Measurements from ENCODE around the gene FOXJ3.

FOXJ3 gene

DNA sequence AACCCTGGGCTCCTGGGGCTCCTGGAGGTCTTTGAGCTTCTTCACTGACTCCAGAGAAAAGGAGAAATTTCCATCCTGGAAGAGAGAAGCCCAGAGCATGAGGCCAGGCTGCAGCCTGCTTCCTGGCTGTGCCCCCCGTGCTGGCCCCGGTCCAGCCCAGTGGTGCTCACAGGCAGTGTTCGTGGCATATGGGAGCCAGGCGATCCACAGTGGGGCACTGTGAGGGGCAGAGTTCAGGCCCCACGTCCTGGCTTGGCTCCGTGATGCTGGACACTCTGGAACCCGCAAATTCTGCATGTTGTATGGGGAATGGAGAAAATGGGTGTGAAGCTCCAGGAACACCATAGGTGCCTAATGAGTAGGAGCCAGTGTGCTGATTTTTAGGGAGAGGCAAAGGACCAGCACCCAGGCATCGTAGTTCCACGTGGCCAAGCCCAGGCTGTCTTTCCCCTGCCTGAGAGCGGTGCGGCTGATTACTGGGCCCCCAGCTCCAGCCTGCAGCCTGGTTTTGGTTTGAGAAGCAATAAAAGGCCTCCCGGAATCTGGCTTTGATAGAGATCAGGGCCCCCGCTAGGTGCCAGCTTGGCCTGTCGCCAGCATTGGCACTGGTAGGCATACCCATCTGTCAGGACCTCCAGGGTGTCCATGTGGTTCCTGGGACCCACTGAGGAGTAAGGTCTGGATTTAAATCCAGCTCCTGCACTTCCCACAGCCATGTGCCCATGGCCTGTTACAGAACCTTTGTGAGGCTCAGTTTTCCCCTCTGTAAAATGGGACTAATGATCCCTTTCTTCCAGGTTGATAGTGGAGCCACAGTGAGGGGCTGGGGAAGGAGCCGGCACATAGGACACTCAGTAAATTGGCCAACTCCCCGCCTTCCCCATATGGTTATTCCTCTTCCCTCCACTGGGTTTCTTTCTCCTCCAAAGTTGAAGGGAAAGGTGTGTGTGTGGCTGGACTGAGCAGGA, 171.2 kb downstream of the FOXJ3 start:
- no peak for DNase-seq

DNA sequence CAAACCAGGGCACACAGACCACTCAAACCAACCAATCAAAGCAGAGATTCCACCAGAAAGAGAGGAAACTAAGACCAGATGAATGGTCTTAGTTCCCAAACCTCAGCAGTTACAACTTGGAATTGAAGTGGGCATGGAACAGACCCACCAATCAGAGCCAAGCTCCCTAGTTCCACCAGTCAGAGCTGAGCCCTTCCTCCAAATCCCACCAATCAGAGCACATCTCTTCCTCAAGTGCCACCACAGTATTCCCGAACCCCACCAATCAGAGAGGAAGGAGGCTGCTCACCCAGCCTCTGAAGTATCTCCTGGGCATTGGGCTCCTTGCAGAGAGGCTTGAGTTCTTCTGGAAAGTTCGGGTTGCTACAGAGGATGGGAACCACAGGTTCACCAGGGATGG, 171.9 kb downstream of the FOXJ3 start:
- no peak for DNase-seq

DNA sequence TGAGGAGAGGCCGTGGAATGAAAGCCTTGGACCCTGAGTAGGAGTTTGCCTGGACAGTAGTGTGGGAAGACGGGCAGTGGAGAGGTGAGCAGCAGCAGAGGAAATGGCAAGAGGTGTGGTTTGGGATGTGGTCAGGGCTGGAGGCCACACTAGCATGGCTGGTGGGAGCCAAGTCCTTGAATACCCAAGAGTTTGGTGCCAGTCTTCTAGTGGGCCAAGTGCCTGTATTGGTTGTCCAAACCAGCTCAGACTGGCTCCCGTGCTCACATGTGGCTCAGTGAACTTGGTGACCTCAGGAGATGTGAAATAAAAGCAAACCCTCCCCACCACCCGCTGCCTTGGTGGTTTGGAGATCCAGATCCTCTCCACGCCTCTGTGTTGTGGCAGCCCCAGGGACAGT, 172.9 kb downstream of the FOXJ3 start:
- no peak for DNase-seq

DNA sequence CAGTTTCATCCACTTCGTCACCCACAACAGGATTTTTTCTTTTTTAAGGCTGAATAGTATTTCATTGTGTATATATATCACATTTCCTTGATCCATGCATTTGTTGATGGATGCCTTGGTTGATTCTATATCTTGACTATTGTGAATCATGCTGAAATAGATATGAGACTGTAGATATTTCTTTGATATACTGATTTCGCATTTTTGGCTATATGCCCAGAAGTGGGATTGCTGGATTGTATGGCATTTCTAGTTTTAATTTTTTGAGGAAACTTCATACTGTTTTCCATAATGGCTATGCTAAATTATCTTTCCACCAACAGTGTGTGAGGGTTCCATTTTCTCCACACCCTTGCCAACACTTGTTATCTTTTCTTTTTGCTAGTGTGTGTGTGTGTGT, 176.8 kb downstream of the FOXJ3 start:
- no peak for DNase-seq

DNA sequence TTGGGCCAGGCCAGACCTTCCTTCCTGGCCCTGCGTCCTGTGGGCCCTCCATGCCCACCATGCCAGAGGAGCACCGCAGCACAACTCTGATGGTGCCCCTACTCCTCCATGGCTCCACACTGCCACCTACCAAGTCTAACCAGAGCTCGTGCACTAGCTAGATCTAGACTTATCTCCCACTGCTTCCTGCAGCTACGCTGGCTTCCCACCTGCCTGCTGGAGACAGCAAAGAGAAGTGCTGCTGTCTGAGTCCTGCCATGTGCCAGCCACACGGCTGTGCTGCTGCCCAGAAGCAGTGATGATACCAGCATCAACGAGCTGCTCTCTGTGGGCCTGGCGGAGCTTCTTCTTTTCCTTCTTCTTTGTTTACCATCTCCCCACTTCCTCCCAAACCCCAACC, 177.4 kb downstream of the FOXJ3 start:
- DNase-seq, result no peak

DNA sequence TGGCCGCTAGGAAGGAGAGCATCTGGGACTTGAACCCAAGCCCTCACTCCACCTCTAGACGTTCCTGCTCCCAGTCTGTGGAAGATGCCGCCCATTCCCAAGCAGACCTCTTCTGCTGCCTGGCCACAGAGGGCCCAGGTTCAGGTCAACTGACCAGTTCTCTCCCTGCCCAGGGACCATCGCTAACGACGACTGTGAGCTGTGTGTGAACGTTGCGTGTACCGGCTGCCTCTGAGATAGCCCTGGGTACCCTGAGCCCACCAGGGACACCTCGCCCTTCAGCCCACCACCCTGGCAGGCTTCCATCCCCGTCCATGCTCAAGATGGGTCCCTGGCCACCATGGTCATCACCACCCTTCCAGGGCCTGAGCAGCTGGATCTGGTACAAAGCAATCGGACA, 179.7 kb downstream of the FOXJ3 start:
- DNase-seq, result no peak

DNA sequence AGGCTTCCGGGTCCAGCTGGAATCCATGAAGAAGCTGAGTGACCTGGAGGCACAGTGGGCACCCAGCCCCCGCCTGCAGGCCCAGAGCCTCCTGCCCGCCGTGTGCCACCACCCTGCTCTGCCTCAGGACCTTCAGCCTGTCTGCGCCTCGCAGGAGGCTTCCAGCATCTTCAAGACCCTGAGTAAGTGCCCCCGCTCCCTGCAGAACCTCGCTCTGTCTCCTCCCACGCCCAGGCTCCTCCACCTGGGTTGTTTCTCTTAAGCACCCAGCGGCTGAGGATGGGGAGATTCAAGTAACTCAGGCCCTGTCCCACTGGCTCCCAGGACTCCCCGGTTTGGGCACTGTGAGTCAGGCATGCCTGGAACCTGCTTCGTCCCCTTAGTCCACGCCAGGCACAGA, 180.3 kb downstream of the FOXJ3 start:
- DNase-seq, result no peak

DNA sequence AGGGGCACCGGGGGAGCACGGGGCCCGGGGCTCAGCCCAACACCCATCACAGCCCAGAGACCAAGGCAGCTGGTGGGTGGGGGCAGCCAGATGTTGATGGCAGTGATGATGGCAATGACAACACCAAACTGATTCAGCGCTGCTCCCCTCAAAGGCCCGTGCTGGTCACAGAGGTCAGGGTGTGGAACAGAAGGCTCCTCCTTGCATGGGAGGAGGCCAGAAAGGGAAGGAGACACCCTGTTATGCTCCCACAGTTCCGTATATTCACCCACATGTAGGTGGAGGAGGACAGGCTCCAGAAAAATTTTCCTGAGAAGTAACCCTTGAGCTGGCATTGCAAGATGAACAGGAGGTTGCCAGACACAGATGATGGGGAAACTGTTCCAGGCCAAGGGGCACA, 181.4 kb downstream of the FOXJ3 start:
- no peak for DNase-seq

DNA sequence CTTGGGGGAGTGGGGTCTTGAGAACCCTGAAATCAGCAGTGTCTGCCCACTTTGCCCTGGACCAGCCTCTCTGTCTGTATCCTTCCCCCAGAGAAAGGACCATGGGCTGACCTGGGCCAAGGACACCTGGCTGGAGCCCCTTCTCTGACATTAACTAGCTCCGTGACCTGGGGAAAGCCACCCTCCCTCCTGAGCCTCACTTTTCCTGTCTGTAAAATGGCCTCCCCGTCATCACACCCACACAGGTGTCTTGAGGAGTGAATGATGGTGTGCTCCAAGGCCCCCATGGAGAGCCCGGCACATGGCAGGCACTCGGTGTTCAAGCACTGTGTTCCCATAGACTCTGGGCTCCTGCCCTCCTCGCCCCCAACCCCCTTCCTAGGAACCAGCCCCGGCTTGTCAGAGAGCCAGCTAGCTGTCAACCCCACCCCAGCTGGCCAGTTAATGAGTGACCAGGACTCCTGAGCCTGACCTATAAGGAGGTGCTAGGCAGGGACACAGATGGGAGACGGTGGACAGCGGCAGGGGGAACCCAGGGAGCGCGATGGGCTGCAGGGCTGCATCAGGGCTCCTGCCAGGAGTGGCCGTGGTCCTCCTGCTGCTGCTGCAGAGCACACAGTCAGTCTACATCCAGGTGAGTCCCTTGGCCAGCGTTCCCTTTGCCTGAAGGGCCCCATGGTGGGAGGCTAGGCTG, 182.0 kb downstream of the FOXJ3 start, which contains the start of gene GUCA2B:
TSS of gene GUCA2B (plus strand) at position 504 of the 694 bp plus-strand sequence. CDS start at position 545, 41 bp downstream.
- DNase-seq, result no peak

DNA sequence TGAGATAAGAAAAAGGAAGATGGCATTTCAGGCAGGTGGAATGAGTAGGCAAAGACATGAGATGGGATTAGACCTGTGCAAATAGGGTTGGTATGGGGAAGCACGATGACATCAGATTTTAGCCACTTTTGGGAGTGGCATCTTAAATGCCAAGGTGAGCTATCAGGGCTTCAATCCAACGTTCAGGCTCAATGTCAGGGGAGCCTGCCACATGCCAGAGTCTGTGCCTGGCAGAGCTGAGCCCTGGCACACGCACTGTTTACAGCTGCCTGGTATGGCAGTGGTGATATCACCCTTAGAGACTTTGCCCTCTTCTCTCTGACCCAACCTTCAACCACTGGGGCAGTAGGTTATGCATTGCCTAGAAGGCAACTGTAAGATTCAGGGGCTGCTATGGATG, 182.9 kb downstream of the FOXJ3 start:
- no peak for DNase-seq

DNA sequence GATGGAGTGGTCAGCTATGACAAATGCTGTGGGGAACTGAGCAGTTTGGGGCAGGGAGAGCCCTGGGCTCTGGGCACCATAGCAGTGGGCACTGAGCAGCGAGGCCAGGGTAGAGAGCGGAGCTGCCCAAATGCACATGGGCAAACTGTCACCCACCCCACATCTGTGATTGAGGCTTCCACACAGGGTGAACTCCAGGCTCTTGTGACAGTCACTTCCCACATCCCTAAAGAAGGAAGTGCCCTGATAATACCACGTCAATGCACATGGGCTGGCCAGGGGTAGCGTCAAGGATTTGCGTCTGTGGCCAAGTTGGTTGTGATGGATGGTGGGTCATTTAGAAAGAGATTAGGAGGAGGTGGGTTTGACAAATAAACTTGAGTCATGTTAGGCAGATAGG, 184.4 kb downstream of the FOXJ3 start:
- DNase-seq, result no peak

DNA sequence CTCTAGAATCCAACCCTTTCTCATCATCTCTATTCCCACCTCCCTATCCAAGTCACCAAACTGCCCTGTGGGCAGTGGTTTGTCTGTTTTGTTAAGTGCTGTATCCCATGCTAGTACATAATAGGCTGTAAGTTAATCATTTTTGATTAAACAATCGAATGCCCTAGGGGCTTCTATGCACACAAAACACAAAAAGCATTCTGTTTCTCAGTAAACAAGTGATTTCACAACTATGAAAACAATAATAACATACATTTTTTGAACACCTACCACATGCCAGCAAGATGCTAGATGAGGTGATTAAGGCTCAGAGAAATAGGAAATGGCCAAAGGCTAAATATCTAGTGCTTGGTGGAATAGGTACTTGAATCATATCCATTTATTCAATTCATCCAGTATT, 186.9 kb downstream of the FOXJ3 start:
- no peak for DNase-seq

DNA sequence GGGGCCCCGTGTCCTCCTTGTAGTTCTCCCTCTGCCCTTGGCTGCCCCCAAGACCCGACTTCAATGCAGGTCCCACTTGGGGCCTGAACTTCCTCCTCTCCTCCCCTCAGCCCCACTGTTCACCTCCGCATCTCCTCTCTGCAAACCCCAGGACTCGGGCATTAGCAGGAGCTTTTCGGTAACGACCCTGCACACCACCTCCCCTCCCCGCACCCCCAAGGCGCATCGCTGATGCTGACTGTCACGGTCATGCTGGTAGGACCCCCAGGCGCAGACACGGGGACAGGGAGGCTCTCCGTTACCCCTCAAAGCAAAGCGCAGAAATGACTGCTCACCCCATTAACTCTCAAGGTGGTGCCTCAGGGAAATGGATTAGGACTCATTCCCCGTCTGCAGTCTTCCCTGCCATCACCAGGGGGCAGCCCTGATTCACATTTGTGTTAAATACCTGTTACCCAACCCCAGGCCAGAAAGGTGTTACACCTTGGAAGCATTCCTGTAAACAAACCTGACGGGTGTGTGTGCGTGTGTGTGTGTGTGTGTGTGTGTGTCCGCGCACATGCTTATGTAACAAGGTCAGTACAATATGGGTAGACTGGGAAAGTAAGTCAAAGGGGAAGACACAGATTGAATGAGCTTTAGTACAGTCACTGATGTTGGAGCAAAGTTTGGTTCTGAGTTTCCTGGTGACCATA, 188.3 kb downstream of the FOXJ3 start:
- peak; percentile 80 for DNase-seq

DNA sequence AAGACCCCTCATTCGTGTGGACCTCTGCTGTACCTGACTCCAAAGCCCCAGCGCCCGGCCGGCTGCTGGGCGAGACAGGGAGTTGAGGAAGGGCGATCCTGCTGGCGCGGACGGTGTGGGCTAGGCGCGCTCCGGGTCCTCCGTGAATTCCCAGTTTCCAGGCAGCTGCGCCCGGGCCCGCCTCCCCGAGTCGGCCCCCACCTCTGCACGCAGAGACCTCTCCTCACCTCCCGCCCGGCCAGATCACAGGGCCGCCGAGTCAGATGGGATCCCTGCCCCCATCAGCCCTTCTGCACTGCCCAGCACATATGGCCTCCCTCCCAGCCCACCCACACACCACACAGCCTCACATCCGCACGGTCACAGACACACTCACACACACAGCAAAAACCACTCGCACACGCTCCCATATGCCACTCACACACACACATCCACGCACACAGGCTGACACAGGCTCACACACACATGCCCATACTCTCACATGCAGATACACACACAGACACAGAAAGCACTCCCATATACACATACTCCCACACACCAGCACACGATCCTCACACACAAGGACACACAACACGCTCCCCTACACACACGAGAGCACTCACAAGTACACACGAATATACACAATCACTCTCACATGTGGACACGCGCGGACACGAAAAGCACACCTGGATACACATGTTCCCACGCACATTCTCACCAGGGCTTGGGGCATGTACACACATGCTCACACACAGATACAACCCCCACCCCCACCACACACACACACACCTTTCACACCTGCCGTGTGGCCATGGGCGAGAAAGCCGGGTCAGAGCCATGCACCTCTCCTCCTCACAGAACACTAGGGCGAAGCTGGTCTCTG, 189.0 kb downstream of the FOXJ3 start:
- DNase-seq, result no peak

DNA sequence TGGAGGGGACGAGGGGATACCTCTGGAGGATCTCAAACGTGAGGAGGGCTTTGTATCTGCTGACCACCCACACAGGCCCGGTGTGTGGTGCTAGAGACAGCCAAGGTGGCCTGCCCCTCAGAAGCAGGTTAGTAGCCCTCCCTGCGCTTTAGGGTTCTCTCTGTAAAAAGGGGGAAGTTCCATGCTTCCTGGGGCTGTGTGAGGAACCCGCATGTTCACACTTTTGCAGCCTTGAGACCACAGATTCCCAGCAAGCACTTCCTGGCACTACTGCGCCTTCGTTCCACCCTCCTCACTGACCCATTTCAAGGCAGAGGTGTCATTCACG, 189.7 kb downstream of the FOXJ3 start:
- no peak for DNase-seq

DNA sequence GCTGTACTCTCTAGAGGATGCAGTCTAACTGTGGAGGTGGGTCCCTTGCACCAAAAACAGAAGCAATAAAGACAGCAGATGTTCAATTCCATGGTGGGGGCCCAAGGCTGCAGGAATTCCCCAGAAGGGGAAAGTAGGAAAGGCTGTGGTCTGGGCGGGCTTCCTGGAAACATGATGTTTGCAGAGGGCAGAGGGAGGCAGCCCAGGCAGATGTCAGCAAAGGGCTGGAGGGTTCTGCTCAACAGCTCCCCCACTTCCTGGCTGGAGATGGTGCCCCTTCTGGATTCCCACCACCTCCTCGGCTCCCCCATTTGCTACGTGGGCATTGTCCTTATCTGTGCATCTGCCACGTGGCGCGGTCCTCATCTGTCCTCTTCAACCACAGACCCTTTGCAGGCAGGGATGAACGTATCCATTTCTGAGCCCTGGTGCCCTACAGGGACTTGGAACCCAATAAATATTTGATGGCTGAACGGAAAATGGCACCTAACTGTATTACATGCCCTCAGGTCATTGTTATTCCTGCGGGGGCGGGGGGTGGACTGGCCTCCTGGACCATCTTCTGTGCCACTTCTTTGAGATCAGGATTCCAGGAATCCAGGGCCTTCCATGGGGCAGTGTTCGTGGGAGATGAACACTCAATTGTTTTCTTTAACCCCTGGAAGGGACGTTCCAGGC, 190.2 kb downstream of the FOXJ3 start:
- no peak for DNase-seq

DNA sequence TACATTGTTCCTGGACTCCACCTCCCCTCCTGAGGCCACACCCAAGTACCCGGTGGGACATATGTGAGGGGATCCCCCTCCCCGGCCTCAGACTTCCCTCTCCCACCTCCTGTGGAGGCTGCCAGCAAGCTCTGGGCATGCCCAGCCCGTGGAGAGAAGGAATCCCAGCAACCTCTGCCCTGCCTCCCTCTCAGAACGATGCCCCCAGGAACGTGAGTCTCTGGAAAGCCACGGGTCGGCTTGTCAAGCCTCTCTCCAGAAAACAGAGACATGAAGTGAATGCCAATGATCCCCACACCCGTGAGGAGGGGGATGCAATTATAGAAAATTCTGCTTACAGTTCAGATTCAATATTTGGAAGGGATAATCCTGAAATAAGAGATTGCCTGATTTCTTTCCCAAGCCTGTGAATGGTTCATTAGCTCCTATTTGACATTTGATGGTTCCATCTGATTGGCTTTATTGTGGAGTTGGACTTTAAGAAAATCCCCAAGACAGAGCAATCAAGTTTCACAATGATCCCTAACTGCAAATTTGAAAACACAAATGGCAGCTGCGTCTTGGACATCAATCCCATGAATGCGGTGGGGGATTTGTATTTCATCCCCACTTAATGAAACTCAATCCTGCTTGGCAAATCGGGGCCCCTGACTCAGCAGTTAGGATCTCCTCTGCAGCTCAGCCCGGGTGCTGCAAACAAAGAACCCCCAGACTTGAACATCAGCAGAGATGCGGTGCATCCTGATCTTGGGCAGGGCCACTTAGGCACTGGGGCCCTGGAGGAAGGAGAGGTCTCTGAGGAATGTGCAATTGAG, 190.9 kb downstream of the FOXJ3 start:
- DNase-seq, result no peak

DNA sequence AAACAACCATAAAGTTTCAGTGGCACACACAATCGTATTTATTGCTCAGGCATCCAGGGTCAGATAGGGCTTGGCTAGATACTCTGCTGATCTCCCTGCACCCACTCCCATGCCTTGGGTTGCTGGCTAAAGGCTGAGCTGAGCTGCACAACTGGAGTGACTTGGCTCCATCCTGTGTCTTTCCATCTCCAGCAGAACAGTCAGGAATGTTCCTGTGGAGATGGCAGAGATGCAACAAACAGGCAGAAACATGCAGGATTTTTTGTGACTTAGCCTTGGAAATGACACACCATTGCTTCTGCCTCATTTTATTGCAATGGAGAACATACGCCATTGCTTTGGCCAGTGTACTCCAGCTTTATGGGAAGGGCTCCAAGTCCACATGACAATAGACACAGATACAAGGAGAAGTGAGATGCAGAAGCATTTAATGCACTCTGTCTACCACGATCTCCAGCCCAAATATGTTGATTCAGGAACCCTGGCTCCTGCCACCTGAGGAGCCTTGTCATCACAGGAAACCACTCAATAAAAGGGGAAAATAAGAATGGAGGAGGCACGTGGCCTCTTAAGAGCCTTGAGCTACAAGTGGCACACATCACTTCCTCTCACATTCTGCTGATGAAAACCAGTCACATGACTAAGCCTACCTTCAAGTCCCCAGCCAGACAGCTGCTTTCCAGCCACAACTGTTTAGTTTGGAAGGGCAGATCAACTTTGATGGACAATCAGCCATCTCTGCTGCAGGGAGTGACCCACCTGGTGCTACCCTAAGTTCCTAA, 191.9 kb downstream of the FOXJ3 start:
- peak; percentile 22 for DNase-seq

DNA sequence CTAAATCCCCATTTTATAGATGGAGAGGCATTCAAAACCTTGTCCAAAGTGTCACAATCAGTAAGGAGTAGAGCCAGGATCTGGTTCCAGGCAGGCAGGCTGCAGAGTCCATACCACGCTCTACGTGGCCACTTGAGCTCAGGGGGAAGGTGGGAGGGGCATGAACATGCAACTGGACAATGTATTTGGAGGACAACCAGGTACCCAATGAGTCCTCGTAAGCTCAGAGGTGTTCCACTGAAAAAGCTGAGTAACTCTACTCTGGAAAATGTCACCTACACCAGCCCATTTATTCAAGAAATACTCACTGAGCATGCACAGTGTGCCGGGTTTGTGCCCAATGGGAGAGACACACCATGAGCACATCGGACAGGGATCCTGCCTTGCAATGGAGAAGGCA, 193.1 kb downstream of the FOXJ3 start:
- no peak for DNase-seq

DNA sequence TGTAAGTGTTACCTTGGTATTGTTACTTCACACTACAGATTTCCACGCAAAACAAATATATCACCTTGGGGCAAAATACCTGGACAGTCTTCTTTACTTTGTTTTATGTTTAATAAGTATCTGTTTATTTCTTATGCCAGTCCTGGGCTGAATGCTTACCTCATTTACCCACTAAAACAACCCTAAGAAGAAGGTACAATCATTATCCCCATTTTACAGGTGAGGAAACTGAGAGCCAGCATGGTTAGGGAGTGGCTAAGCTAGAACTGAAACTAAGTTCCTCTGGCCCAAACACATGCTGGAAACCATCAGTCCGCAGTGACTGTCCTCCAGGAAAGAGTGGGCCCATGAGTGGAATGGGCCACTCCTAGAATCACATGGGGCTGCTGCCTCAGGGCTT, 194.8 kb downstream of the FOXJ3 start:
- DNase-seq, result no peak

Data from NCI-H1105 (cell line).